ENCODE results near the gene ZBTB39.

The ZBTB39 gene

DNA sequence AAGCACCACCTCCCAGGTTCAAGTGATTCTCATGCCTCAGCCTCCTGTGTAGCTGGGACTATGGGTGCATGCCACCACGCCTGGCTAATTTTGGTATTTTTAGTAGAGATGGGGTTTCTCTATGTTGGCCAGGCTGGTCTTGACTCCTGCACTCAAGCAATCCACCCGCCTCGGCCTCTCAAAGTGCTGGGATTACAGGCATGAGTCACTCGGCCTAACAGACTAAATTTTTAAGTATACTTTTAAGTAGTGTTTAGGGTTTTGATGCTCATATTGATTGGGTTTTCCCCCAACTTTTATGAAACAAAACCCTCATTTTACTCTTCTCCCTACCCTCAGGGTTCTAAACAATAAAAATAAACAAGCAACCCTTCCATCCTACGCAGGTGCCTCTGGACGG lies 38.1 kb upstream of the ZBTB39 start:
- H3K4me3 ChIP-seq (ENCODE audit: low read length) = no peak overlapping the region
- no peak overlapping the region for H3K4me2 ChIP-seq (ENCODE audit: low read length)
- H3K36me3 ChIP-seq (replicated peaks; ENCODE audit: low read depth, low read length) = no peaks in the 10 kb centered on the region
- H3K4me1 ChIP-seq (ENCODE audit: low read length) = peaks cover 18% of the 10 kb centered on the region
- no peaks in the 10 kb centered on the region for H4K20me1 ChIP-seq (ENCODE audit: insufficient read depth, low read length)
- H3K27ac ChIP-seq (ENCODE audit: low read length) = no peak overlapping the region
- H3K79me2 ChIP-seq (ENCODE audit: low read length) = no peaks in the 10 kb centered on the region
- no peaks in the 10 kb centered on the region for H3K9me3 ChIP-seq (ENCODE audit: insufficient read depth, low read length)
- no peak overlapping the region for H2AFZ ChIP-seq (ENCODE audit: low read depth, low read length)
- no peaks in the 10 kb centered on the region; the same call in 1 of the 2 replicates for H3K27me3 ChIP-seq (ENCODE audit: low read depth, low read length)
- TF ChIP-seq, protein P1, sequence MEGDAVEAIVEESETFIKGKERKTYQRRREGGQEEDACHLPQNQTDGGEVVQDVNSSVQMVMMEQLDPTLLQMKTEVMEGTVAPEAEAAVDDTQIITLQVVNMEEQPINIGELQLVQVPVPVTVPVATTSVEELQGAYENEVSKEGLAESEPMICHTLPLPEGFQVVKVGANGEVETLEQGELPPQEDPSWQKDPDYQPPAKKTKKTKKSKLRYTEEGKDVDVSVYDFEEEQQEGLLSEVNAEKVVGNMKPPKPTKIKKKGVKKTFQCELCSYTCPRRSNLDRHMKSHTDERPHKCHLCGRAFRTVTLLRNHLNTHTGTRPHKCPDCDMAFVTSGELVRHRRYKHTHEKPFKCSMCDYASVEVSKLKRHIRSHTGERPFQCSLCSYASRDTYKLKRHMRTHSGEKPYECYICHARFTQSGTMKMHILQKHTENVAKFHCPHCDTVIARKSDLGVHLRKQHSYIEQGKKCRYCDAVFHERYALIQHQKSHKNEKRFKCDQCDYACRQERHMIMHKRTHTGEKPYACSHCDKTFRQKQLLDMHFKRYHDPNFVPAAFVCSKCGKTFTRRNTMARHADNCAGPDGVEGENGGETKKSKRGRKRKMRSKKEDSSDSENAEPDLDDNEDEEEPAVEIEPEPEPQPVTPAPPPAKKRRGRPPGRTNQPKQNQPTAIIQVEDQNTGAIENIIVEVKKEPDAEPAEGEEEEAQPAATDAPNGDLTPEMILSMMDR (IDR thresholded peaks at IDR 0.05; ENCODE audit: low read depth, low read length) = no peak
- TF ChIP-seq EZH2phosphoT487 (IDR thresholded peaks at IDR 0.05; ENCODE audit: low read depth) = no peak
- no peak overlapping the region for H3K9ac ChIP-seq (ENCODE audit: low read length)

DNA sequence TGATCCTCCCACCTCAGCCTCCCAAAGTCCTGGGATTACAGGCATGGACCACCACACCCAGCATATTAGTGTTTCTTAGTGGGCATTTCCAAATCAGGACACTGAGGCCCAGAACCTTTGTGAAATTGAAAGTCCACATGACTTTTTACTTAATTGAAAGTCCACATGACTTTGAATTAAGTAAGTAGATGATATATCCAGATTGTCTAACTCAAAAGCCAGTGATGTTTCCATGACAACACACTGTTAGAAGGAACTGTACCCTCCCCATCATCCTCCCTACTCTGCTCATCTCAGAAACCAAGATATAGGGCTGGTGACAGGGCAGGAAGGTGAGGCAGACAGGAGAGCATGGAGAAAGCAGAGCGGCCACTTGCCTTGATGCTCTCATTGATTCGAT lies 36.3 kb upstream of the ZBTB39 start:
- no peak overlapping the region for H2AFZ ChIP-seq (ENCODE audit: low read depth, low read length)
- TF ChIP-seq EZH2phosphoT487 (IDR thresholded peaks at IDR 0.05; ENCODE audit: low read depth) = no peak
- TF ChIP-seq, protein P1 (IDR thresholded peaks at IDR 0.05; ENCODE audit: low read depth, low read length) = no peak
- no peaks in the 10 kb centered on the region for H3K9me3 ChIP-seq (ENCODE audit: insufficient read depth, low read length)
- no peaks in the 10 kb centered on the region for H4K20me1 ChIP-seq (ENCODE audit: insufficient read depth, low read length)
- H3K9ac ChIP-seq (ENCODE audit: low read length) = no peak overlapping the region
- H3K4me2 ChIP-seq (ENCODE audit: low read length) = no peak overlapping the region
- H3K36me3 ChIP-seq (replicated peaks; ENCODE audit: low read depth, low read length) = no peaks in the 10 kb centered on the region
- no peaks in the 10 kb centered on the region for H3K79me2 ChIP-seq (ENCODE audit: low read length)
- H3K4me1 ChIP-seq (ENCODE audit: low read length) = peaks cover 13% of the 10 kb centered on the region
- H3K4me3 ChIP-seq (ENCODE audit: low read length) = no peak overlapping the region
- no peaks in the 10 kb centered on the region; the same call in 1 of the 2 replicates for H3K27me3 ChIP-seq (ENCODE audit: low read depth, low read length)
- H3K27ac ChIP-seq (ENCODE audit: low read length) = no peak overlapping the region

DNA sequence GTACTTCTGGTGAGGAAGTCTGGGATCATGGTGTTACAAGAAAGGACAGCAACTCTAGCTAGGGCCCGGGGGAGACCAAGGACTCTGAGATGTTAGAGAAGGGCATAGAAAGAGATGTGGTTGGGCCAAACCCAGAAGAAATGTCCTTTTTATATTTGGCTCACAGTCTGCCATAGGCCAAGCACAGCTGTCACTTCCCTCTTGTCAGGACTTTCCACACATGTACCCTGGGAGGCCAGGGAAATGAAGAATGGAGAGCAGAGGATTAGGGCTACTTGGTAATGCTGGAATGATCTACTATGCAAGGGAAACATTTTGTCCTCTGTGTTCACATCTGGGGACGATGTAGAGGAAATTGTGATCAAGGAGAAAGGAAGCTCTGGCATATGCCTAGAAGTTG lies 34.4 kb upstream of the ZBTB39 start:
- H3K27me3 ChIP-seq (ENCODE audit: low read depth, low read length) = no peaks in the 10 kb centered on the region; the same call in 1 of the 2 replicates
- H3K27ac ChIP-seq (ENCODE audit: low read length) = no peak overlapping the region
- TF ChIP-seq, protein P1 (IDR thresholded peaks at IDR 0.05; ENCODE audit: low read depth, low read length) = no peak
- TF ChIP-seq EZH2phosphoT487 (IDR thresholded peaks at IDR 0.05; ENCODE audit: low read depth) = no peak
- H3K4me1 ChIP-seq (ENCODE audit: low read length) = no peaks in the 10 kb centered on the region
- H3K79me2 ChIP-seq (ENCODE audit: low read length) = no peaks in the 10 kb centered on the region
- H4K20me1 ChIP-seq (ENCODE audit: insufficient read depth, low read length) = no peaks in the 10 kb centered on the region
- no peak overlapping the region for H2AFZ ChIP-seq (ENCODE audit: low read depth, low read length)
- no peak overlapping the region for H3K4me2 ChIP-seq (ENCODE audit: low read length)
- no peaks in the 10 kb centered on the region for H3K36me3 ChIP-seq (replicated peaks; ENCODE audit: low read depth, low read length)
- no peaks in the 10 kb centered on the region for H3K9me3 ChIP-seq (ENCODE audit: insufficient read depth, low read length)
- H3K4me3 ChIP-seq (ENCODE audit: low read length) = no peak overlapping the region
- no peak overlapping the region for H3K9ac ChIP-seq (ENCODE audit: low read length)

DNA sequence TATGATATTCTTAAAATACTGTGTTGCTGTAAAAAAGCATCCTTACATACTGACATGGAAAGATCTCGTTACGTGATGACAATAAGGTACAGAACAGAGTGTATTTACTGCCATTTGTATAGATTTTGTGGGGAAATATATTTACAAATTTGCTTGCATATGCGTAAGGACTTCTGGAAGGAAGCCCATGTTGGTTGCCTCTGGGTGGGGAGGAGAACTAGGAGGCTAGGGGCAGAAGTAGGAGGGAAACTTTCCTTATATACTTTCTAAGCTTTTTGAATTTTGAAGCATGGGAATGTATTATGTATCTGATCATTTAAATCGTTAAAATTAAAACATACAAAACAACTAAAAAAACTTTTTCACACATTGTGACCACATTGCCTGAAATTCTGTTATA lies 33.9 kb upstream of the ZBTB39 start:
- Histone ChIP-seq H3K4me3 (ENCODE audit: low read length) (no peak overlapping the region), H3K4me2 (ENCODE audit: low read length) (no peak overlapping the region), H3K9ac (ENCODE audit: low read length) (no peak overlapping the region), H2AFZ (ENCODE audit: low read depth, low read length) (no peak overlapping the region), H3K27me3 (ENCODE audit: low read depth, low read length) (no peaks in the 10 kb centered on the region; the same call in 1 of the 2 replicates), H3K36me3 (replicated peaks; ENCODE audit: low read depth, low read length) (no peaks in the 10 kb centered on the region), H3K79me2 (ENCODE audit: low read length) (no peaks in the 10 kb centered on the region), H3K27ac (ENCODE audit: low read length) (no peak overlapping the region), H4K20me1 (ENCODE audit: insufficient read depth, low read length) (no peaks in the 10 kb centered on the region), H3K9me3 (ENCODE audit: insufficient read depth, low read length) (no peaks in the 10 kb centered on the region), H3K4me1 (ENCODE audit: low read length) (no peaks in the 10 kb centered on the region)
- TF ChIP-seq, protein P1 (IDR thresholded peaks at IDR 0.05; ENCODE audit: low read depth, low read length) = no peak
- no peak for TF ChIP-seq EZH2phosphoT487 (IDR thresholded peaks at IDR 0.05; ENCODE audit: low read depth)
